GM12891 (cell line): Measurements from ENCODE around the gene MYLK.

ENCODE experiments used
- POLR2A ChIP-seq: IDR thresholded peaks from 2 replicates; pipeline ENCODE4 v1.6.1; 2011; ENCODE audit warnings: low read depth, low read length, control low read depth
- POLR2AphosphoS5 ChIP-seq: IDR thresholded peaks from 2 replicates; pipeline ENCODE4 v1.6.1; 2011; ENCODE audit warnings: low read depth, low read length, control low read depth

GRCh38 chr3:123682302-123682701, 201.8 kb downstream of the MYLK start:
- no peak for TF ChIP-seq POLR2A
- no peak for TF ChIP-seq POLR2AphosphoS5
